Esophagus muscularis mucosa (tissue), 3 donors: ENCODE results near the gene PKP1.

ENCODE experiments used
- CTCF ChIP-seq, 3 experiments: fragments of 200-600 bp in 2 of 3; fragments of 450-650 bp in 1 of 3; sonication (generic) in 2 of 3; IDR thresholded peaks; one replicate each; pipeline ENCODE4 v1.5.1; 2017 to 2019; ENCODE audit warnings: antibody characterized with exemption in 3 of 3, mild to moderate bottlenecking in 2 of 3, moderate library complexity in 1 of 3
- POLR2AphosphoS5 ChIP-seq, 2 donors: sonication (generic); formaldehyde crosslinking; IDR thresholded peaks; one replicate each; pipeline ENCODE4 v1.6.1; 2017; ENCODE audit warnings: antibody characterized with exemption in 2 of 2

DNA sequence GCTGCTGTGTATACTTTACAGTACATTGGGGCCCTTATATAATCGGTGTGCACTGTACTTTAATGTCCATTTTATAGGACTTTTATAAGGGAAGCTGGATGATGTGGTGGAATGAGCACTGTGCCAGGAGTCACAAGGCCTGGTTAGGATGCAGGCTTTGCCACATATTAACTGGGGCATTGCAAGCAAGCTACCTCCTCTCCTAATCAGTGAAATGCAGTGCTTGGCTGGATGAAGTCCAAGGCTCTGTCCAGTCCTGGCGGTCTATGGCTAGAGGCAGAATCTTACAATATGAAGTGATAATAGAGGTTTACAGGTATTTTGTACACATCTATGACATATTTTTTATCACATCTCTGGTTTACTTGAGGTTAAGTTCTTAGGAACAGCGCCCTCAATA is 1.7 kb upstream of the PKP1 start:
- TF ChIP-seq POLR2AphosphoS5 (IDR thresholded peaks at IDR 0.05) (no peak), CTCF (IDR thresholded peaks at IDR 0.05) (no peak)
